NCI-H774 (cell line): ENCODE data around the gene CWC25.
A peak's percentile ranks its signal among the peaks of the same experiment; 100 is the strongest.
"Not testable (repeated sequence)": the region's sequence is repeated elsewhere in the genome, so short reads cannot be mapped to it uniquely, and the experiment has no call there.

Experiments
- DNase-seq: peaks from one replicate; lab custom pipeline; 2025; lab: John Stamatoyannopoulos, UW

The CWC25 gene

GRCh38 chr17:38852771-38853291 lies 27.7 kb upstream of the CWC25 start:
- DNase-seq = no peak

- DNase-seq = no peak
Observed at GRCh38 chr17:38851434-38851833, 26.3 kb upstream of the CWC25 start.

GRCh38 chr17:38850374-38850773 lies 25.3 kb upstream of the CWC25 start:
- no peak for DNase-seq

- no peak for DNase-seq
Observed at GRCh38 chr17:38848939-38849605, 24.0 kb upstream of the CWC25 start.

- DNase-seq = no peak
Observed at GRCh38 chr17:38848557-38848891, 23.4 kb upstream of the CWC25 start.

- DNase-seq = peak; percentile 27
Observed at GRCh38 chr17:38844261-38844757, 19.2 kb upstream of the CWC25 start.

- no peak for DNase-seq
Observed at GRCh38 chr17:38825762-38826247, 684 bp upstream of the CWC25 start.

GRCh38 chr17:38815576-38816193 lies 9.4 kb downstream of the CWC25 start:
- DNase-seq = no peak

- DNase-seq = no peak
Observed at GRCh38 chr17:38809828-38810227, 15.3 kb downstream of the CWC25 start.

GRCh38 chr17:38800237-38800760 lies 24.8 kb downstream of the CWC25 start:
- DNase-seq = no peak

- DNase-seq = peak; percentile 100
Observed at GRCh38 chr17:38799501-38800236, 25.5 kb downstream of the CWC25 start, which contains the start of gene PIP4K2B. TSS of gene PIP4K2B (minus strand) at chr17:38799556. CDS start at chr17:38799424, 132 bp downstream.

GRCh38 chr17:38798614-38799500 lies 26.3 kb downstream of the CWC25 start:
- no peak for DNase-seq

GRCh38 chr17:38797828-38798227 lies 27.3 kb downstream of the CWC25 start:
- DNase-seq = no peak

- no peak for DNase-seq
Observed at GRCh38 chr17:38797158-38797490, 28.0 kb downstream of the CWC25 start.

- no peak for DNase-seq
Observed at GRCh38 chr17:38796451-38797157, 28.5 kb downstream of the CWC25 start.

- DNase-seq = no peak
Observed at GRCh38 chr17:38794221-38794620, 30.9 kb downstream of the CWC25 start.

GRCh38 chr17:38791162-38791561 lies 34.0 kb downstream of the CWC25 start:
- no peak for DNase-seq

- DNase-seq = not testable (repeated sequence)
Observed at GRCh38 chr17:38790148-38790707, 34.9 kb downstream of the CWC25 start.

- no peak for DNase-seq
Observed at GRCh38 chr17:38789185-38789584, 35.9 kb downstream of the CWC25 start.

GRCh38 chr17:38787999-38788398 lies 37.1 kb downstream of the CWC25 start:
- DNase-seq = not testable (repeated sequence)
